ENCODE measurements around the gene YAP1.

YAP1 gene

DNA sequence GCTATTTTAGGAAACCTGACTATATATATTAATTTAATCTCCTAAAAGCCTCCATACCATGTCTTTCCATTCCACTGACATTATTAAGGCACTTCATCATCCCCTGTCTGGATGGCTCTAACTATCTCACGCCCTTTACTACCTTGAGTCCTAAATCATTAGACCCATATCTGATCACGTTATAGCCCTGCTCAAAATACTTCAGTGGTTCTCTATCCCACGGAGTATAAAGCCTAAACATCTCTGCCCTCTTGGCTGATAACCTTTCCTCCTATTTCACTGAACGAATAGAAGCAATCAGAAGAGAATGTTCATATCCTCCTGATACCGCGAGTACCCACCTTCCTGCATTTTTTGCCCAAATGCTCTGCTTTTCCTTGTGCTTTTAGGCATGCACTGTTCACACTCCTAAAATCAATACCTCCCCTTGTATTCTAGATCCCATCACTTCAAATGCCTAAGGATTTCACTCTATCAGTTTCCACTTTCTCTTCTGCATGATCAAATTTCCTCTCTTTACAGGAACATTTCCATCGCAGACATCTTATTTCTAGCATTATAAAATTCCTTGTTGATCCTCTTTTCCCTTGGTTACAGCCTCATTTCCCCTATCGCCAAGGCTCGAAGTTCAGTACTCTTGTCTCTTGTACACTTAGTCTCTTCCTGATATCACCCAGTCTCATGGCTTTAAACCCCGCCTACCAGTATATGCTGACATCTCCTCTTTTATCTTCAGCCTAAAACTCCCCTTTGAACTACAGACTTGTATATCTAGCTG, 162.0 kb downstream of the YAP1 start:
- no peak overlapping the region for H3K4me3 ChIP-seq (replicated peaks in 1 of 2; ENCODE audit: low read depth in 2 of 2, low read length in 2 of 2)
- no peak for DNase-seq (ENCODE audit: low read depth in 2 of 2)
- TF ChIP-seq, protein P1, sequence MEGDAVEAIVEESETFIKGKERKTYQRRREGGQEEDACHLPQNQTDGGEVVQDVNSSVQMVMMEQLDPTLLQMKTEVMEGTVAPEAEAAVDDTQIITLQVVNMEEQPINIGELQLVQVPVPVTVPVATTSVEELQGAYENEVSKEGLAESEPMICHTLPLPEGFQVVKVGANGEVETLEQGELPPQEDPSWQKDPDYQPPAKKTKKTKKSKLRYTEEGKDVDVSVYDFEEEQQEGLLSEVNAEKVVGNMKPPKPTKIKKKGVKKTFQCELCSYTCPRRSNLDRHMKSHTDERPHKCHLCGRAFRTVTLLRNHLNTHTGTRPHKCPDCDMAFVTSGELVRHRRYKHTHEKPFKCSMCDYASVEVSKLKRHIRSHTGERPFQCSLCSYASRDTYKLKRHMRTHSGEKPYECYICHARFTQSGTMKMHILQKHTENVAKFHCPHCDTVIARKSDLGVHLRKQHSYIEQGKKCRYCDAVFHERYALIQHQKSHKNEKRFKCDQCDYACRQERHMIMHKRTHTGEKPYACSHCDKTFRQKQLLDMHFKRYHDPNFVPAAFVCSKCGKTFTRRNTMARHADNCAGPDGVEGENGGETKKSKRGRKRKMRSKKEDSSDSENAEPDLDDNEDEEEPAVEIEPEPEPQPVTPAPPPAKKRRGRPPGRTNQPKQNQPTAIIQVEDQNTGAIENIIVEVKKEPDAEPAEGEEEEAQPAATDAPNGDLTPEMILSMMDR (IDR thresholded peaks at IDR 0.05; ENCODE audit: low read depth, low read length), result no peak

DNA sequence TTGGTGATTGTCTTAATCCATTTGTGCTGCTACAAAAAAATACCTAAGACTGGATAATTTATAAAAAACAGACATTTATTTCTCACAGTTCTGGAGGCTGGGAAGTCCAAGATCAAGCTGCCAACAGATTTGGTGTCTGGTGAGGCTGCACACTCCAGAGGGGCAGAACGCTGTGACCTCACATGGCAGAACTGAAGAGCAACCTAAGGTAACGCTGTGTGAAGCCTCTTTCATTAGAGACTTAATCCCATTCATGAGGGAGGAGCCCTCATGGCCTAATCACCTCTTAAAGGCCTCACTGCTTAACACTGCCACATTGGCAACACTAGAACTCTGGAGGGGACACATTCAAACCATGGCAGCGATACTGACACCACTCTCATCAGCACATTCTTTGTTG, 164.4 kb downstream of the YAP1 start:
- no peak overlapping the region for H3K4me3 ChIP-seq (replicated peaks in 1 of 2; ENCODE audit: low read depth in 2 of 2, low read length in 2 of 2)
- TF ChIP-seq, protein P1 (IDR thresholded peaks at IDR 0.05; ENCODE audit: low read depth, low read length), result no peak
- DNase-seq (ENCODE audit: low read depth in 2 of 2), result no peak

DNA sequence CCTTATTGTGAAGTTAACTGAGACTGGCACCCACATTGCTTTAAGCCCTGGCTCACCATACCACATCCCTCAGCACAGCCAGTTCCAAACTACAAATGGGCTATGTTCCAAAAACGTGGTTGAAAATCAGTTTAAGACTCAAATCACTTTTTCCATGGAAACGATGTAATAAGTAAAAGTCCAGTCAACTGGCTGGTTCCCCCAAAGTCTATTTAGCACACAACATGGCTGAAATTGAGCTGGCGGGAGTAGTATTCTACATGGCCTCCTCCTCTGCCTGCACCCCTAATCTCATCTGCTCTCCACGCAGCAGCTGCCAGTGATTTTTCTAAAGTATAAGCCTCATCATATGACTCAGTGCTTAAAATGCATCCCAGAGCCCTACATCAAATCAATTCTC, 166.1 kb downstream of the YAP1 start:
- peak in 1 of 2 donors; percentile 59 for DNase-seq (ENCODE audit: low read depth in 2 of 2)
- TF ChIP-seq, protein P1 (IDR thresholded peaks at IDR 0.05; ENCODE audit: low read depth, low read length), result no peak
- H3K4me3 ChIP-seq (replicated peaks in 1 of 2; ENCODE audit: low read depth in 2 of 2, low read length in 2 of 2), result no peak overlapping the region

DNA sequence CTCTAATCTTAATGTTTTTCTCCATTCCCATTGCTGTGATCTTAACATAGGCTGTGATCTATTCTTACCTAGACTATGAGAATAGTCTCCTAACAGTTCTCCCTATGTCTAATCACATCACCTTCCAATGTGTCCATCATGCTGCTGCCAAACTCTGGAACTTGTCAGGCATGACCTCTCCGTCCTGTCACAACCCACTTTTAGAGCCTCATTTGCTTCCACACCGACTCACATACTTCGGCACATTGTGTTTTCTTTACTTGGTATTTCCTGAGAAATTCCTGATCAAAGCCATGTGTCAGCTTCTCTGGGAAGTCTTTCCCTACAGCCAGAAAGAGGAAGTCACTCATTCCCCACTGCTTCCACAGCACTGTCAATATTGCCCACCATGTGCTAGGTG, 166.5 kb downstream of the YAP1 start:
- no peak for DNase-seq (ENCODE audit: low read depth in 2 of 2)
- no peak overlapping the region for H3K4me3 ChIP-seq (replicated peaks in 1 of 2; ENCODE audit: low read depth in 2 of 2, low read length in 2 of 2)
- TF ChIP-seq, protein P1 (IDR thresholded peaks at IDR 0.05; ENCODE audit: low read depth, low read length), result no peak

DNA sequence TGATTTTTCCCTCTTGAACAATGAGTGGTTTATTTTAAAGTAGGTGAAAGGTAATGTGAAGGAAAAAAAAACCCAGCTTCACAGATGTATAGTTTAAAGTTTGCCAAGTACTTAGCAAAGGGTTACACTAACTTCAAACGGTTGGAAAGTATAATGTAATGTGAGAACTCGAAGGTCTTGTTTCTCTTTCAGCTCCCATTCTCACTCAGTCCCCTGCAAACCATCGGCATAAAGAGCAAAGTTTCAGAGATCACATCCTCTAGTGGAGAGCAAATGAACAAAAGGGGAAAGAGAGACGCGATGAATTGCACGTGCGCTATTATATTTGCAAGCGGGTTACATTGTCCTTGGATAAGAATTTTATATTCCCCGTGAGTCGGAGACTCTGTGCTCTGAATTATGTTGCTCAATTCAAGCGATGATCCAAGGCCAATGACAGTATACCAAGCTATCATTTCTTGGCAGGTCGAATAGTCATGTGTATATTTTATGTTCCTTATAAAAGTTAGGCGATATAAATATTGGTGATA, 169.5 kb downstream of the YAP1 start:
- H3K4me3 ChIP-seq (replicated peaks in 1 of 2; ENCODE audit: low read depth in 2 of 2, low read length in 2 of 2), result no peak overlapping the region
- TF ChIP-seq, protein P1 (IDR thresholded peaks at IDR 0.05; ENCODE audit: low read depth, low read length), result peak; percentile 30
- peak; percentile 46 to 75 for DNase-seq (ENCODE audit: low read depth in 2 of 2)

DNA sequence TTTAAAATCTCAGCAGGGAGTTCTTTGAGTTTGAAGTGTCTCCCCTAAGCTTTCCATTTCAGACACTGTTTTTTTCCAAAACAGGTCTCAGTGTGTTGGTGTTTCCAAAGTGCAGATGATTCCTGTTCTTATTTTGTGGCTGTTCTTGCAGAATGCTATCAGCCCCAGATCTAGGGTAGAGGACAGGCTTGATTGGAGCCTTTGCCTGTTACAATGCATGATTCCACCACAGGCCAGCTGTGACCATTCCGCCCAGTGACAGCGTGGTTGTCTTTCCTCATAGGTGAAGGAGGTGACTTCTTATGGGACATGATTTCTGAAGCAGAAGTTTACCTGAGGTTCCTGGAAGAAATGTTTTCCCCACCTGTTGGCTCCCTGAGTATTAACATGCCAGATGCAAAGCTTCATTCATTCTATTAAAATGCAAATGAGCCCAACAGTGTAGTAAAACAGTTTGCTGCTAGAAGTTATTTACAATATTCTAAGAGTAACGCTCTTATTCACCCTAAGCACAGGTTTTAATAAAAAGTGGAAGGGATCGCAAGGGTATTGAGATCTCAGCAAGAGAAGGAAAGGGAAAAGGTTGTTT, 170.1 kb downstream of the YAP1 start:
- H3K4me3 ChIP-seq (replicated peaks in 1 of 2; ENCODE audit: low read depth in 2 of 2, low read length in 2 of 2), result no peak overlapping the region
- TF ChIP-seq, protein P1 (IDR thresholded peaks at IDR 0.05; ENCODE audit: low read depth, low read length), result no peak
- DNase-seq (ENCODE audit: low read depth in 2 of 2), result no peak
